HepG2 (cell line): ENCODE results near the gene POLR1D.

Source experiments
- HMG20B ChIP-seq: conservative IDR thresholded peaks from 2 replicates; pipeline ENCODE4 v1.6.1; 2016; ENCODE audit warnings: missing genetic modification reagents, missing compliant biosample characterization
- HNF4G ChIP-seq, 2 experiments: sonication (generic) in 1 of 2; formaldehyde crosslinking in 1 of 2; IDR thresholded peaks; 2 replicates each; pipeline versions ENCODE4 v1.4.0 to v1.6.1; 2011 to 2020; ENCODE audit warnings: borderline replicate concordance in 2 of 2, low read depth in 2 of 2, mild to moderate bottlenecking in 2 of 2, low read length in 1 of 2, missing genetic modification reagents in 1 of 2, moderate library complexity in 1 of 2
- TARDBP ChIP-seq: sonication (generic); formaldehyde crosslinking; IDR thresholded peaks from 2 replicates; pipeline ENCODE4 v1.8.0; 2022; ENCODE audit warnings: mild to moderate bottlenecking, missing genetic modification reagents

- TF ChIP-seq HMG20B (CRISPR knock-in tag) (no peak), TARDBP (no peak), HNF4G (IDR thresholded peaks at IDR 0.05; ENCODE audit: borderline replicate concordance, low read depth, low read length) (no peak), HNF4G (CRISPR knock-in tag; IDR thresholded peaks at IDR 0.05; ENCODE audit: borderline replicate concordance, low read depth) (no peak)
Measured at GRCh38 chr13:27670861-27671260, 49.2 kb downstream of the POLR1D start.
